Stimulated activated CD4-positive, alpha-beta T cell treated with anti-CD3 and anti-CD28 coated beads, Interleukin-4, amount 100 ng/mL, for 48 hours (primary cell): ENCODE results near the gene E2F1.
"Not testable (repeated sequence)": the region's sequence is repeated elsewhere in the genome, so short reads cannot be mapped to it uniquely, and the experiment has no call there.

Experiments
- DNase-seq, 2 donors: peaks; one replicate each; pipeline ENCODE4 v3.0.0-alpha.2; 2020; ENCODE audit warnings: low read depth in 2 of 2

The E2F1 gene

GRCh38 chr20:33658929-33659328 lies 27.3 kb downstream of the E2F1 start:
- no peak for DNase-seq

- no peak for DNase-seq
These were observed 27.7 kb downstream of the E2F1 start for GRCh38 chr20:33658510-33658909.

GRCh38 chr20:33657704-33658095 lies 28.5 kb downstream of the E2F1 start:
- no peak for DNase-seq

- no peak for DNase-seq
These were observed 29.1 kb downstream of the E2F1 start for GRCh38 chr20:33656783-33657703.

GRCh38 chr20:33656010-33656782 lies 30.0 kb downstream of the E2F1 start:
- no peak for DNase-seq

GRCh38 chr20:33655164-33655563 lies 31.0 kb downstream of the E2F1 start:
- no peak for DNase-seq

- no peak for DNase-seq
These were observed 31.5 kb downstream of the E2F1 start for GRCh38 chr20:33654680-33655161.

- DNase-seq = no peak
These were observed 32.1 kb downstream of the E2F1 start for GRCh38 chr20:33653900-33654596.

- DNase-seq = no peak
These were observed 32.8 kb downstream of the E2F1 start for GRCh38 chr20:33653218-33653899.

- DNase-seq = no peak
These were observed 34.6 kb downstream of the E2F1 start for GRCh38 chr20:33651562-33652048.

GRCh38 chr20:33650753-33651561 lies 35.2 kb downstream of the E2F1 start:
- no peak for DNase-seq

- DNase-seq = no peak
These were observed 36.0 kb downstream of the E2F1 start for GRCh38 chr20:33650111-33650752.

GRCh38 chr20:33649201-33649681 lies 36.9 kb downstream of the E2F1 start:
- no peak for DNase-seq

- DNase-seq = no peak
These were observed 37.7 kb downstream of the E2F1 start for GRCh38 chr20:33648396-33649004.

- DNase-seq = no peak
These were observed 38.4 kb downstream of the E2F1 start for GRCh38 chr20:33647603-33648395.

GRCh38 chr20:33646959-33647602 lies 39.1 kb downstream of the E2F1 start:
- not testable (repeated sequence) for DNase-seq

GRCh38 chr20:33646191-33646590 lies 40.0 kb downstream of the E2F1 start:
- DNase-seq = no peak

- DNase-seq = no peak
These were observed 40.8 kb downstream of the E2F1 start for GRCh38 chr20:33645396-33645795.
